HG02610 (cell line): ENCODE measurements around the gene AIPL1.

Source experiments
- ATAC-seq: cut with Tn5 transposase; IDR thresholded peaks from one replicate; pipeline ENCODE4 v1.9.1; 2021; ENCODE audit warnings: mild to moderate bottlenecking, moderate library complexity; ENCODE audit not compliant: unreplicated experiment

AIPL1 gene

GRCh38 chr17:6450926-6451832 is 16.3 kb upstream of the AIPL1 start:
- ATAC-seq, result no peak

GRCh38 chr17:6449307-6449706 is 14.4 kb upstream of the AIPL1 start:
- no peak for ATAC-seq

- no peak for ATAC-seq
Measured at GRCh38 chr17:6448473-6448872, 13.6 kb upstream of the AIPL1 start.

GRCh38 chr17:6446516-6447100 is 11.7 kb upstream of the AIPL1 start:
- ATAC-seq, result no peak

DNA sequence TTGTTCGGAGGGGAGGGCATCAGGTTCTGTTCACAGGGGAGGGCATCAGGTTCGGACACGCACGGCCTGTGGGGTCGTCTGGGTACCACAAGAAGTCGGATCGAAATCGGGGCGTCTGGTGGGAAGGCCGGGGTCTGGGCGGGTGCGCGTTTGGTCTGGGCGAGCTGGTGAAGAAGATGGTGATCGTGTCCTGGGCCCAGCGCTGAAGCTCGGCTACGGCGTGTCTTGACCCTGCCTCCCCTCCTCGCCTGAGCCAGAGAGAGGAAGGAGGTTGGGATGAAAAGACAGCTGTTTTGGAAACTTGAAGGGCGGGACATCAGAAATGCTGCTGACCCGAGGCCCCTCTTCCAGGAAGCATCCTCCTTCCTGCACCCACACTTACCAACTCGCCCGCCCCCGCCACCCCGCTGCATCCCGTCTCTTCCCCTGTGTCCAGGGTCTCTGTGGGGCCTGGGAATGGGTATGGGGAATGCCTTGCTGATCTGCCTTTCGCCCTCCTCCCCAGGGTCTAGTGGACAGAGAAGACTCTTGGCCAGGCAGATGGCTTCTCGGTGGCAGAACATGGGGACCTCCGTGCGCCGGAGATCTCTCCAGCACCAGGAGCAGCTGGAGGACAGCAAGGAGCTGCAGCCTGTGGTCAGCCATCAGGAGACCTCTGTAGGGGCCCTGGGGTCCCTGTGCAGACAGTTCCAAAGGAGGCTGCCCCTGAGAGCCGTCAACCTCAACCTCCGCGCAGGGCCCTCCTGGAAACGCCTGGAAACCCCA is 9.8 kb upstream of the AIPL1 start:
- no peak for ATAC-seq

- ATAC-seq, result peak; percentile 82
Measured at GRCh38 chr17:6443692-6444570, 9.0 kb upstream of the AIPL1 start, which contains the start of gene PIMREG. Gene PIMREG, plus strand, starts transcription at chr17:6444455. Its CDS starts 656 bp downstream, at chr17:6445111.

- no peak for ATAC-seq
Measured at GRCh38 chr17:6442775-6443174, 7.9 kb upstream of the AIPL1 start.

- no peak for ATAC-seq
Measured at GRCh38 chr17:6439951-6440350, 5.0 kb upstream of the AIPL1 start.

DNA sequence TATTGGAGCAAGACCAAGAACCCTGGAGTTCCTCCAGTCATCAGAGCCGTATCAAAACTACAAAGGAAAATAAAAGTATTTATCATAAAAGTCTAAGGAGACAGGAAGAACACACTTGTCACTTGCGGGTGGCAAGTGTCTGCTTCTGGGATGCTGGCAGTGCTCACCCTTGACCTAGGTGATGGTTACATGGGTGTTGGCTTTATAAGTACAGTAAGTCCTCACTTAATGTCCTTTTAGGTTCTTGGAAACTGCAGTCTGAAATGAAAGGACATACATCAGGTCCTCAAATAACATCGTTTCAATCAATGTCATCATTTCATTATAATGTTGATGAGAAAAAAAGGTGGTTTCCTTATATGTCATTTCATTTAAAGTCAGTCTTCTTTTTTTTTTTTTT is 3.0 kb upstream of the AIPL1 start:
- no peak for ATAC-seq

DNA sequence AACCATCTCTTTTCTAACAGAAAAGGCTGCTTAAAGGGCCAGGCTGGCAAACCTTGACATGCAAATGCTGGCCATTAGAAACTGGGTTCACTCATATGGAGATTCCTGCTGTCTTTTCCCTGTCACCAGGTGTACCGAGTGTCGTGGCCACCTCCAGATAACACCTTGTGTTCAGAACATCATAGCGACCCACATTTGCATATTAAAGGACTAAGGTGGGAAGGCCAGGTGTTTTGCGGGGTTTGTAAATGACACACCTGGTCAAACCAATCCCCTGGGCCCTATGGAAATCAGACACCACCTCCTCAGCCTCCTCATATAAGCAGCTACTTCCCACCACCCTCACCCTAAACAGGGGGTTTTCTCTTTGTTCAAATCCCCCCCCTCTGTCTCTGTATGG is 2.5 kb upstream of the AIPL1 start:
- no peak for ATAC-seq

GRCh38 chr17:6435968-6436367 is 1.0 kb upstream of the AIPL1 start:
- ATAC-seq, result no peak

DNA sequence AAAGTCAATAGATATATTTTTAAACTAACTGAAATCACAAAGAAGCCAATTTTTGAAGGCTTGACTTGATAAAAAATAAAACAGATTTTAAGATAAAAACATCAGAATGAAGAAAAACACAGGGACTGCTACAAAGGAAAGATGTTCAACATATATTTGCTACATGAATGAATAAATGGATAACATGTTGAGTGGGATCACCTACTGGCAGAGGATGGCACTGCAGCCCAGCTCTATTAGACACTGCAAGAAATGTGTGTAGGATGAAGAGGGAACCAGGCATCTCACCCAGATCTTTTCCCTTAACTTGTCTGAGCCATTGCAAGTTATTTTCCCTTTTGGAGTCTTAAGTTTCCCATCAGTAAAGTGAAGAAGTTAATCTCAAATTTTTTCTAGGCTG is 4.2 kb downstream of the AIPL1 start:
- no peak for ATAC-seq

GRCh38 chr17:6429266-6429665 is 5.7 kb downstream of the AIPL1 start:
- ATAC-seq, result no peak

DNA sequence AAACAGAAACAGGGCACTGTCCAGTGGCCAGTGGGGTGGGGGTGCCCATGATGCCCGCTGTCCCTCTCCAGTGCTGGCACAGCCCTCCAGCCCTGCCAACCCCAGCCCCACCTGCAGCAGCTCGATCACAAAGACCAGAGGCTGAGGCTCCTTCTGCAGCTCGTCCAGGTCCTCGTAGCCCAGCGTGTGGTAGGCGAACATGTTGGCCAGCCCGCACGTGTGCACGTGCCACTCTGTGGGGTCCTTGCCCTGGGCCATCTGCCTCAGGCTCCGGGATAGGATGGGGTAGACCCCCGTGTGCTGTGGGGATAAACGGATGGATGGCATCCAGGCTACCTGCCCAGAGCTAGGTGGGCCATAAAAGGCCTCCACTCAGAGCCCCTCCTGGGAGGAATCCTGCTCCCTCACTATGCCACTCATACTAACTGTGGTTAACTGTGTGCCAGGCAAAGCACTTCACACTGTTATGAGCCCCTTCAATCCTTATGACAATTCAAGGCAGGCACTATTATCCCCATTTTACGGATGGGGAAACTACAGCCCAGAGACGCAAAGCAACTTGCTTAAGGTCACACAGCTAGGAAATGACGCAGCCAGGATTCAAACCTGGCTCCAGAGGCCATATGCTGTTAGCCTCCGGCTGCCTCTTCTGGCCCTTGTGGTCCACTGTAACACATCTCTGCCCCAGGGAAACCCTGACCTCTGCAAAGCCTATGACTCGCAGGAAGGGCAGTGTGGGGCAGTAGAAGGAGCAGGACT is 6.5 kb downstream of the AIPL1 start:
- no peak for ATAC-seq

- no peak for ATAC-seq
Measured at GRCh38 chr17:6427279-6427781, 7.6 kb downstream of the AIPL1 start.

DNA sequence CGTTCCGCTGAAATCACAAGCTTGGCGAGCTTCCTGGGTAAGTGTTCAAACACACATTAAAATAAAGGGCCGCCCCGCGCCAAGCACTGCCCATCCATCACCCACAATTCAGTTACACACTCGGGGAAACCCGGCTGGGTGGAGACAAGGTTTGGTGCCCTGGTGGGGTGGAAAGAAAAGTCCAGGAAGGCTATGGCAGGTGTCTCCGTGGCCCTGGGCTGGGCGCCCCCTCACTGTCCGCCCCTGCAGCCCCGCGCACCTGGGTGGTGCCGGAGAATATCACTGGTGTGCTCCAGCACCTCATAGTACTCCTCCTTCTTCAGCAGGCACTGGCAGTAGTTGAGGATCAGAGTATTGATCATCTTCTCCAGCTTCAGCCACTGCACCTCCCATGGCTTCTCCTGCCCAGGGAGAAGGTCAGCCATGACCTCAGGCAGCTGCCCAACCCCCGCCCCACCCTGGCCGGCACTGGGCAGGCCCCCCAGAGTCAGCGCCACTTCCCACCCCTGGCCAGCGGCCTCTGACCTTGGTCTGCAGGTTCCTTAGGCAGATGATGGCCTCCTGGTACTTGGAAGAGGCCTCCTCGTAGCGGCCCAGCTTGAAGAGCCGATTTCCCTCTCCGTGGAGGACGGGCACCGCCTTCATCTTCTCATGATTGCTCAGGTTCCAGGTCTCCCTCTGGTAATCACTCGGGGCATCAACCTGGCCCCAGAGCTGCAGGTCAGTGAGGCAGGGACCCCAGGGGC is 8.4 kb downstream of the AIPL1 start:
- no peak for ATAC-seq

DNA sequence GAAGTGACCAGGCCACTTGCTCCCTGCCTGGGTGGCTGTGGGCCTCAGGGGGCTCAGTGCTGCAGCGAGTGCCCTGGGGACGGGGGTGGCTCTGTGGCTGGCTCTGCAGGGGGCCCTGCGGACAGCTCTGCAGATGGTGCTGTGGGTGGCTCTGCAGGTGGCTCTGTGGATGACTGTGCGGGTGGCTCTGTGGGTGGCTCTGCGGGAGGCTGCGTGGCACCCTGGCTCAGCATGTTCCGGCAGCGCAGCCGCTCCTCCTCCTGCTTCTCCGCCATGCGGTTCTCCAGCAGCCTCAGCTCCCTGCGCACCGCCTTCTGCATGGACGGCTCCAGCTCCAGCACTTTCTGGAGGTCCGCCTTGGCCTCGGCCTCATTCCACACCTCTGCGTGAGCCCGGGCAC is 9.5 kb downstream of the AIPL1 start:
- ATAC-seq, result no peak

- ATAC-seq, result no peak
Measured at GRCh38 chr17:6423931-6424330, 11.0 kb downstream of the AIPL1 start.

DNA sequence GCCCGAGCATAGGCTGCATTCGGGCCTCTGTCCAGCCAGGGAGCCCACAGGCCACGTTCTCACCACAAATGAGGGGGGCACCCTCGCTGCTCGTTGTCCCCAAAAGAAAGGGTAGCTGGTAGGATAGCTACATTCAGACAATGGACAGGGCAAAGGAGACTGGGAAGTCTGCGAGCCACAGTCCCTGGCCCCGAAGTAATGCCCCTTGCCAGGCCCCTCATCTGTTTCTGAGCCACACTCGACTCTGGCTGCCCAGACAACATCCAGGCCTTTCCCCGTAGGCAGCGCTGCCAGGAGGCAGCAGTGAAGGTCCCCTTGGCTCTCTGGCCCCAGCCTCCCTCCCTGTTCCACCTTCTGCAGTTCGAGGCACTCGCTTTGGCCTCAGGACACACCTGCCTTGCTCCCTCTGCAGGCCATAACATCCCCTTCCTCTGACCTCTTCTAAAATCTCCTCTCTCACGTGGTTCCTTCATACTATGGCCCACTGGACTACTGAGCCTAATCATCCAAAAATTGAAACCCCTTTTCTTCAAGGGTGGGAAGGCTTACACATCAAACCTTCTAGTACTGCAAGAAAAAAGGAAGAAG is 12.2 kb downstream of the AIPL1 start:
- ATAC-seq, result no peak
